Prostate gland (tissue), 2 donors: ENCODE results near the gene APPL2.

ENCODE experiments used
- POLR2A ChIP-seq: fragments of 450-650 bp; IDR thresholded peaks from one replicate; pipeline ENCODE4 v1.6.1; 2016; ENCODE audit warnings: antibody characterized with exemption, mild to moderate bottlenecking
- TF ChIP-seq, protein P1 (sequence below), 4 experiments: fragments of 200-600 bp in 2 of 4; fragments of 450-650 bp in 2 of 4; sonication (generic) in 2 of 4; IDR thresholded peaks; 1 replicate in 3 of 4; 2 replicates in 1 of 4; pipeline ENCODE4 v1.5.1; 2016 to 2019; ENCODE audit warnings: antibody characterized with exemption in 4 of 4, mild to moderate bottlenecking in 2 of 4, moderate library complexity in 2 of 4

DNA sequence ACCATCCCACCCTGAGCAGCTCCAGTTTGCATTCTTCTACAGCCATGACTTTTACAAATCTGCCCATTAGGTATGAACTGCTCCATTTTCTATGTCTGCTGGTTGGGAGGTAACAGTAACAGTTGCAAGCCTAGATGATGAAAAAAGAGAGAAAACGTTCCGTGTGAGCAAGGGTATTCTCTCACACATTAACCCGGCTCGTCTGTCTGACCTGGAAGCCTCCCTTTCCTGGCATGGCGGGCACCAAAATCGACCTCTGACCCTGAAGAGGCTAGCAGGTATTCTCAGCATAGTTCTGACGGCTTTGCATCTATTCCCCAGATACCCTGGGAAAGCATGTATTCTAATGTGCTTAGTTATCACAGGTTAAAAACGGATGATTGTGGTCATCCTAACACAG, 31.8 kb downstream of the APPL2 start:
- TF ChIP-seq, protein P1, sequence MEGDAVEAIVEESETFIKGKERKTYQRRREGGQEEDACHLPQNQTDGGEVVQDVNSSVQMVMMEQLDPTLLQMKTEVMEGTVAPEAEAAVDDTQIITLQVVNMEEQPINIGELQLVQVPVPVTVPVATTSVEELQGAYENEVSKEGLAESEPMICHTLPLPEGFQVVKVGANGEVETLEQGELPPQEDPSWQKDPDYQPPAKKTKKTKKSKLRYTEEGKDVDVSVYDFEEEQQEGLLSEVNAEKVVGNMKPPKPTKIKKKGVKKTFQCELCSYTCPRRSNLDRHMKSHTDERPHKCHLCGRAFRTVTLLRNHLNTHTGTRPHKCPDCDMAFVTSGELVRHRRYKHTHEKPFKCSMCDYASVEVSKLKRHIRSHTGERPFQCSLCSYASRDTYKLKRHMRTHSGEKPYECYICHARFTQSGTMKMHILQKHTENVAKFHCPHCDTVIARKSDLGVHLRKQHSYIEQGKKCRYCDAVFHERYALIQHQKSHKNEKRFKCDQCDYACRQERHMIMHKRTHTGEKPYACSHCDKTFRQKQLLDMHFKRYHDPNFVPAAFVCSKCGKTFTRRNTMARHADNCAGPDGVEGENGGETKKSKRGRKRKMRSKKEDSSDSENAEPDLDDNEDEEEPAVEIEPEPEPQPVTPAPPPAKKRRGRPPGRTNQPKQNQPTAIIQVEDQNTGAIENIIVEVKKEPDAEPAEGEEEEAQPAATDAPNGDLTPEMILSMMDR (IDR thresholded peaks at IDR 0.05): no peak
- no peak for TF ChIP-seq POLR2A
